Kidney (tissue), 14 donors: ENCODE results near the gene GOSR1. TPM values are rescaled to one million over a fixed set of nuclear protein-coding genes. Genes with fewer than 3 reads are reported as not detected.
A peak's percentile ranks its signal among the peaks of the same experiment; 100 is the strongest.
"Not testable (repeated sequence)": the region's sequence is repeated elsewhere in the genome, so short reads cannot be mapped to it uniquely, and the experiment has no call there.

ENCODE experiments used
- DNase-seq, 5 donors: peaks; one replicate each; pipeline ENCODE4 v3.0.0-alpha.2; 2013 to 2020
- FAIRE-seq: peaks from 2 replicates; lab custom pipeline; 2012; peaks lifted over from hg19 to GRCh38; lab: Jason Lieb, UNC
- H3K27ac ChIP-seq, 2 donors: one replicate each; pipeline ENCODE4 v1.7.0; 2013; ENCODE audit warnings: low read depth in 2 of 2, low read length in 2 of 2, inconsistent platforms in 1 of 2
- H3K27me3 ChIP-seq: one replicate; pipeline ENCODE4 v1.7.1; 2013; ENCODE audit warnings: low read length, inconsistent platforms; ENCODE audit not compliant: control insufficient read depth, insufficient read depth
- H3K36me3 ChIP-seq, 3 donors: one replicate each; pipeline versions ENCODE4 v1.7.0 to v1.7.1; 2013; ENCODE audit warnings: low read length in 3 of 3, control low read depth in 1 of 3, inconsistent platforms in 1 of 3; ENCODE audit not compliant: insufficient read depth in 3 of 3, control insufficient read depth in 2 of 3
- H3K4me1 ChIP-seq, 3 donors: one replicate each; pipeline versions ENCODE4 v1.7.0 to v1.7.1; 2013; ENCODE audit warnings: low read length in 3 of 3, inconsistent platforms in 1 of 3, low read depth in 1 of 3; ENCODE audit not compliant: control insufficient read depth in 2 of 3, insufficient read depth in 2 of 3
- H3K4me3 ChIP-seq, 3 donors: one replicate each; pipeline versions ENCODE4 v1.7.0 to v1.8.1; 2013; ENCODE audit warnings: low read length in 3 of 3, control low read depth in 1 of 3, inconsistent platforms in 1 of 3
- H3K9ac ChIP-seq, 3 donors: one replicate each; pipeline versions ENCODE4 v1.7.0 to v1.7.1; 2013; ENCODE audit warnings: low read length in 3 of 3, control low read depth in 1 of 3, inconsistent platforms in 1 of 3
- H3K9me3 ChIP-seq, 3 donors: one replicate each; pipeline versions ENCODE4 v1.7.0 to v1.7.1; 2013; ENCODE audit warnings: low read length in 3 of 3, control low read depth in 1 of 3, inconsistent platforms in 1 of 3; ENCODE audit not compliant: control insufficient read depth in 2 of 3, insufficient read depth in 1 of 3
- CTCF ChIP-seq: IDR thresholded peaks from 3 replicates; pipeline ENCODE4 v1.5.1; 2012; ENCODE audit warnings: mild to moderate bottlenecking, moderate library complexity, borderline replicate concordance; ENCODE audit not compliant: insufficient read depth; ENCODE audit errors: extremely low read depth
- intact Hi-C: fragments of 100-400 bp; cut with DNase I; formaldehyde crosslinking; loops from one replicate; pipeline ENCODE4 v1.11.1; 2022
- polyA plus RNA-seq: library from polyadenylated mRNA; stranded (reverse); fragments of 350-450 nt; fragmentation: Illumina TruSeq; extraction: RNeasy Lipid Tissue Mini Kit (QIAGEN cat#74804); gene quantifications from one replicate; pipeline ENCODE4 v1.2.3, GENCODE V29; 2014; ENCODE audit warnings: low read depth, low replicate concordance; ENCODE audit not compliant: insufficient read depth
- total RNA-seq: library from RNA; stranded (reverse); fragmentation: NEBNext Ultra II Directional; extraction: Animal tissue kit (Norgen Biotek cat#: 25700); gene quantifications from one replicate; pipeline ENCODE4 v1.2.1, GENCODE V29; 2021
- donor health status: control.
- donor health status: control.
- donor health status: control.
- donor health status: control.
- donor health status: control.
- donor health status: DM: yes; HTN: yes; CAD: no.
- donor health status: Normal renal cell carcinoma (clear cell type).

GOSR1 gene
- total and polyA plus RNA-seq, 2 donors from 2014 or later = 16.8 to 65.6 TPM

- FAIRE-seq = no peak
- peaks cover 0 to 15% (median 8%) of the 10 kb centered on the region in 3 donors for H3K36me3 ChIP-seq
- H3K27me3 ChIP-seq = no peaks in the 10 kb centered on the region
- H3K4me3 ChIP-seq = no peak overlapping the region
- no peak for DNase-seq
- no peaks in the 10 kb centered on the region for H3K9me3 ChIP-seq
- intact Hi-C loops = no loop called here
- no peak overlapping the region for H3K27ac ChIP-seq
- H3K4me1 ChIP-seq = no peaks in the 10 kb centered on the region
- no peak for TF ChIP-seq CTCF
- no peak overlapping the region for H3K9ac ChIP-seq
Observed at GRCh38 chr17:30458371-30458770, 18.8 kb upstream of the GOSR1 start.

GRCh38 chr17:30458797-30459413, 18.3 kb upstream of the GOSR1 start:
- H3K9me3 ChIP-seq, intact Hi-C loops, H3K4me1 ChIP-seq, FAIRE-seq, H3K27ac ChIP-seq, H3K27me3 ChIP-seq, H3K4me3 ChIP-seq, H3K9ac ChIP-seq, DNase-seq: not testable (repeated sequence)
- peaks cover 0 to 15% (median 8%) of the 10 kb centered on the region in 3 donors for H3K36me3 ChIP-seq

- H3K4me3 ChIP-seq = no peak overlapping the region
- H3K27me3 ChIP-seq = no peaks in the 10 kb centered on the region
- intact Hi-C loops = no loop called here
- no peaks in the 10 kb centered on the region for H3K9me3 ChIP-seq
- no peaks in the 10 kb centered on the region for H3K4me1 ChIP-seq
- H3K9ac ChIP-seq = no peak overlapping the region
- no peak overlapping the region for H3K27ac ChIP-seq
- H3K36me3 ChIP-seq = peaks cover 0 to 7% (median 3%) of the 10 kb centered on the region in 3 donors
- no peak for DNase-seq
- no peak for TF ChIP-seq CTCF
- no peak for FAIRE-seq
Observed at GRCh38 chr17:30468465-30468864, 8.7 kb upstream of the GOSR1 start.

GRCh38 chr17:30472238-30472890, 4.8 kb upstream of the GOSR1 start:
- no peaks in the 10 kb centered on the region for H3K9me3 ChIP-seq

More at GRCh38 chr17:30472238-30472890, 4.8 kb upstream of the GOSR1 start:
- no peak overlapping the region for H3K9ac ChIP-seq
- H3K36me3 ChIP-seq = no peaks in the 10 kb centered on the region
- intact Hi-C loops = no loop called here
- no peaks in the 10 kb centered on the region for H3K27me3 ChIP-seq
- H3K4me3 ChIP-seq = no peak overlapping the region
- no peak for TF ChIP-seq CTCF
- FAIRE-seq = no peak
- DNase-seq = peak in 1 of 5 donors; percentile 6
- peaks cover 0 to 7% (median 0%) of the 10 kb centered on the region in 3 donors for H3K4me1 ChIP-seq
- H3K27ac ChIP-seq = no peak overlapping the region
